DMS114 treated with DMSO at 0.1 percent for 48 hours (cell line): ENCODE results near the gene TADA3.

Source experiments
- DNase-seq: peaks from one replicate; lab custom pipeline; 2025; ENCODE audit not compliant: unreplicated experiment; lab: John Stamatoyannopoulos, UW

The TADA3 gene

GRCh38 chr3:9731206-9732079 lies 60.8 kb downstream of the TADA3 start, which contains the start of gene BRPF1:
TSS of gene BRPF1 (plus strand) at chr3:9731735. CDS start at chr3:9734141, 2,406 bp downstream.
- DNase-seq: peak; percentile 92

GRCh38 chr3:9730657-9731205 lies 61.5 kb downstream of the TADA3 start:
- peak; percentile 90 for DNase-seq
